ENCODE measurements around the gene SAMD13.

DNA sequence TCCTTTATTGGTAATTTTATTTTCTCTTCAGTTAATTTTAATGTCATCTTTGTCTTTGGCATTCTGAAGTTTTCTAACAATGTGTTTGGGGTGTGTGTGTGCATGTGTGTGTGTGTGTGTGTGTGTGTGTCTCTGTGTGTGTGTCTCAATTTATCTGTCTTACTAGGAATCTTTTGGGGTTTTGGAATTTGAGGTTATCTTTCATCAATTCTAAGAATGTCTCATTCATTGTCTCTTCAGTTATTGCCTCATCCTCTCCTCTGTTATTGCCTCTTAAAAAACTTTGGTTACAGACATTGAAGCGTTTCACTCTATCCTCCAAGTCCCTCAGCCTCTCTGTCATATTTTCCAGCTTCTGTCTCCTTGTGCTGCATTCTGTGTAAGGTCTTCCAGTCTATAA lies 18.1 kb upstream of the SAMD13 start:
- TF ChIP-seq, protein P1, sequence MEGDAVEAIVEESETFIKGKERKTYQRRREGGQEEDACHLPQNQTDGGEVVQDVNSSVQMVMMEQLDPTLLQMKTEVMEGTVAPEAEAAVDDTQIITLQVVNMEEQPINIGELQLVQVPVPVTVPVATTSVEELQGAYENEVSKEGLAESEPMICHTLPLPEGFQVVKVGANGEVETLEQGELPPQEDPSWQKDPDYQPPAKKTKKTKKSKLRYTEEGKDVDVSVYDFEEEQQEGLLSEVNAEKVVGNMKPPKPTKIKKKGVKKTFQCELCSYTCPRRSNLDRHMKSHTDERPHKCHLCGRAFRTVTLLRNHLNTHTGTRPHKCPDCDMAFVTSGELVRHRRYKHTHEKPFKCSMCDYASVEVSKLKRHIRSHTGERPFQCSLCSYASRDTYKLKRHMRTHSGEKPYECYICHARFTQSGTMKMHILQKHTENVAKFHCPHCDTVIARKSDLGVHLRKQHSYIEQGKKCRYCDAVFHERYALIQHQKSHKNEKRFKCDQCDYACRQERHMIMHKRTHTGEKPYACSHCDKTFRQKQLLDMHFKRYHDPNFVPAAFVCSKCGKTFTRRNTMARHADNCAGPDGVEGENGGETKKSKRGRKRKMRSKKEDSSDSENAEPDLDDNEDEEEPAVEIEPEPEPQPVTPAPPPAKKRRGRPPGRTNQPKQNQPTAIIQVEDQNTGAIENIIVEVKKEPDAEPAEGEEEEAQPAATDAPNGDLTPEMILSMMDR (IDR thresholded peaks at IDR 0.05; ENCODE audit: poor library complexity, severe bottlenecking) = no peak
- TF ChIP-seq, protein P2, sequence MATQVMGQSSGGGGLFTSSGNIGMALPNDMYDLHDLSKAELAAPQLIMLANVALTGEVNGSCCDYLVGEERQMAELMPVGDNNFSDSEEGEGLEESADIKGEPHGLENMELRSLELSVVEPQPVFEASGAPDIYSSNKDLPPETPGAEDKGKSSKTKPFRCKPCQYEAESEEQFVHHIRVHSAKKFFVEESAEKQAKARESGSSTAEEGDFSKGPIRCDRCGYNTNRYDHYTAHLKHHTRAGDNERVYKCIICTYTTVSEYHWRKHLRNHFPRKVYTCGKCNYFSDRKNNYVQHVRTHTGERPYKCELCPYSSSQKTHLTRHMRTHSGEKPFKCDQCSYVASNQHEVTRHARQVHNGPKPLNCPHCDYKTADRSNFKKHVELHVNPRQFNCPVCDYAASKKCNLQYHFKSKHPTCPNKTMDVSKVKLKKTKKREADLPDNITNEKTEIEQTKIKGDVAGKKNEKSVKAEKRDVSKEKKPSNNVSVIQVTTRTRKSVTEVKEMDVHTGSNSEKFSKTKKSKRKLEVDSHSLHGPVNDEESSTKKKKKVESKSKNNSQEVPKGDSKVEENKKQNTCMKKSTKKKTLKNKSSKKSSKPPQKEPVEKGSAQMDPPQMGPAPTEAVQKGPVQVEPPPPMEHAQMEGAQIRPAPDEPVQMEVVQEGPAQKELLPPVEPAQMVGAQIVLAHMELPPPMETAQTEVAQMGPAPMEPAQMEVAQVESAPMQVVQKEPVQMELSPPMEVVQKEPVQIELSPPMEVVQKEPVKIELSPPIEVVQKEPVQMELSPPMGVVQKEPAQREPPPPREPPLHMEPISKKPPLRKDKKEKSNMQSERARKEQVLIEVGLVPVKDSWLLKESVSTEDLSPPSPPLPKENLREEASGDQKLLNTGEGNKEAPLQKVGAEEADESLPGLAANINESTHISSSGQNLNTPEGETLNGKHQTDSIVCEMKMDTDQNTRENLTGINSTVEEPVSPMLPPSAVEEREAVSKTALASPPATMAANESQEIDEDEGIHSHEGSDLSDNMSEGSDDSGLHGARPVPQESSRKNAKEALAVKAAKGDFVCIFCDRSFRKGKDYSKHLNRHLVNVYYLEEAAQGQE (IDR thresholded peaks at IDR 0.05; ENCODE audit: borderline replicate concordance) = no peak
- TF ChIP-seq EZH2 (IDR thresholded peaks at IDR 0.05; ENCODE audit: borderline replicate concordance, insufficient read depth, low read length, poor library complexity, severe bottlenecking) (no peak), POLR2AphosphoS5 (IDR thresholded peaks at IDR 0.05) (no peak), SMC3 (conservative IDR thresholded peaks at IDR 0.05; ENCODE audit: poor library complexity) (no peak), RAD21 (conservative IDR thresholded peaks at IDR 0.05) (no peak), EP300 (conservative IDR thresholded peaks at IDR 0.05; ENCODE audit: poor library complexity, severe bottlenecking) (no peak)
